IMR-90 (cell line): ENCODE results near the gene CHPF. TPM values are rescaled to one million over a fixed set of nuclear protein-coding genes. Genes with fewer than 3 reads are reported as not detected.

Source experiments
- ATAC-seq: fragments of 200-7000 bp; cut with Tn5 transposase; 2 replicates; pipeline ENCODE4 v1.9.1; 2020; ENCODE audit warnings: low read depth, mild to moderate bottlenecking, moderate library complexity
- BruUV-seq: library from RNA; stranded (reverse); fragments of 400-500 nt; replicated peaks from 2 replicates; lab custom pipeline; 2021; lab: Mats Ljungman, UMichigan
- CTCF ChIA-PET: fragments of 300-600 bp; formaldehyde crosslinking; extraction: SDS; loops from one replicate; lab custom pipeline; 2021; ENCODE audit warnings: antibody characterized with exemption; lab: Yijun Ruan, JAX
- POLR2A ChIA-PET: fragments of 300-600 bp; sonication (Branson Sonifier 250); formaldehyde crosslinking; loops from one replicate; lab custom pipeline; 2022; ENCODE audit warnings: antibody characterized with exemption; ENCODE audit not compliant: unreplicated experiment; lab: Charles Lee
- DNase-seq: peaks from one replicate; pipeline ENCODE4 v3.0.0; 2013
- H2AFZ ChIP-seq: replicated peaks from 2 replicates; pipeline ENCODE3; 2013; ENCODE audit warnings: low read length, mild to moderate bottlenecking; ENCODE audit not compliant: poor library complexity
- H2AK5ac ChIP-seq: 2 replicates; pipeline ENCODE4 v1.6.1; 2013; ENCODE audit warnings: low read depth, low read length, inconsistent platforms
- H2AK9ac ChIP-seq: replicated peaks from 2 replicates; pipeline ENCODE3; 2013; ENCODE audit warnings: mild to moderate bottlenecking, low read depth, low read length, moderate library complexity; ENCODE audit not compliant: poor library complexity
- H2BK120ac ChIP-seq: 2 replicates; pipeline ENCODE4 v1.6.1; 2013; ENCODE audit warnings: low read depth, low read length, inconsistent platforms
- H2BK15ac ChIP-seq: 3 replicates; pipeline ENCODE4 v1.6.1; 2013; ENCODE audit warnings: low read depth, low read length, inconsistent platforms
- H2BK20ac ChIP-seq: 2 replicates; pipeline ENCODE4 v1.6.1; 2013; ENCODE audit warnings: low read depth, mild to moderate bottlenecking, inconsistent platforms, low read length, moderate library complexity
- H2BK5ac ChIP-seq: 2 replicates; pipeline ENCODE4 v1.6.1; 2013; ENCODE audit warnings: mild to moderate bottlenecking, low read depth, low read length, inconsistent platforms; ENCODE audit not compliant: poor library complexity, severe bottlenecking
- H3K14ac ChIP-seq: replicated peaks from 2 replicates; pipeline ENCODE4 v1.6.1; 2013; ENCODE audit warnings: low read depth, low read length, inconsistent platforms
- H3K18ac ChIP-seq: 2 replicates; pipeline ENCODE4 v1.6.1; 2013; ENCODE audit warnings: low read depth, low read length, control low read depth
- H3K23ac ChIP-seq: 2 replicates; pipeline ENCODE4 v1.6.1; 2013; ENCODE audit warnings: low read depth, low read length, inconsistent platforms
- H3K27ac ChIP-seq: 2 replicates; pipeline ENCODE4 v1.5.1; 2013; ENCODE audit warnings: mild to moderate bottlenecking, control low read depth, low read length; ENCODE audit not compliant: insufficient read depth
- H3K27me3 ChIP-seq: 2 replicates; pipeline ENCODE4 v1.6.1; 2013; ENCODE audit warnings: low read length; ENCODE audit not compliant: control insufficient read depth, insufficient read depth
- H3K36me3 ChIP-seq: 2 replicates; pipeline ENCODE4 v1.6.1; 2013; ENCODE audit warnings: low read length, mixed read lengths; ENCODE audit not compliant: control insufficient read depth, insufficient read depth
- H3K4ac ChIP-seq: 2 replicates; pipeline ENCODE4 v1.6.1; 2013; ENCODE audit warnings: low read depth, low read length, inconsistent platforms
- H3K4me1 ChIP-seq: 2 replicates; pipeline ENCODE4 v1.6.1; 2013; ENCODE audit warnings: low read length, mixed read lengths; ENCODE audit not compliant: control insufficient read depth, insufficient read depth
- H3K4me2 ChIP-seq: 2 replicates; pipeline ENCODE4 v1.6.1; 2013; ENCODE audit warnings: low read depth, mild to moderate bottlenecking, control low read depth, low read length, moderate library complexity
- H3K4me3 ChIP-seq: 2 replicates; pipeline ENCODE4 v1.5.1; 2013; ENCODE audit warnings: low read depth, mild to moderate bottlenecking, control low read depth, low read length, moderate library complexity; ENCODE audit not compliant: insufficient read depth
- H3K56ac ChIP-seq: 2 replicates; pipeline ENCODE4 v1.6.1; 2013; ENCODE audit warnings: low read length, inconsistent platforms; ENCODE audit not compliant: insufficient read depth; ENCODE audit errors: extremely low read depth
- H3K79me1 ChIP-seq, 2 experiments: 2 replicates each; pipeline ENCODE4 v1.6.1; 2013; ENCODE audit warnings: low read length in 2 of 2, inconsistent platforms in 1 of 2, low read depth in 1 of 2
- H3K9ac ChIP-seq: 2 replicates; pipeline ENCODE4 v1.6.1; 2013; ENCODE audit warnings: low read depth, low read length, control low read depth
- H3K9me1 ChIP-seq: 2 replicates; pipeline ENCODE4 v1.6.1; 2013; ENCODE audit warnings: low read length, inconsistent platforms; ENCODE audit not compliant: insufficient read depth
- H3K9me3 ChIP-seq: 2 replicates; pipeline ENCODE4 v1.6.1; 2013; ENCODE audit warnings: low read length; ENCODE audit not compliant: control insufficient read depth, insufficient read depth
- H4K20me1 ChIP-seq: 2 replicates; pipeline ENCODE4 v1.6.1; 2013; ENCODE audit warnings: low read length, inconsistent platforms; ENCODE audit not compliant: insufficient read depth
- H4K5ac ChIP-seq: 2 replicates; pipeline ENCODE4 v1.6.1; 2013; ENCODE audit warnings: mild to moderate bottlenecking, low read depth, low read length, control low read depth
- H4K8ac ChIP-seq, 2 experiments: 2 replicates each; pipeline ENCODE4 v1.6.1; 2013; ENCODE audit warnings: low read depth in 2 of 2, low read length in 2 of 2, control low read depth in 1 of 2, inconsistent platforms in 1 of 2
- H4K91ac ChIP-seq: 2 replicates; pipeline ENCODE4 v1.6.1; 2013; ENCODE audit warnings: low read depth, low read length, inconsistent platforms; ENCODE audit not compliant: insufficient read depth
- BHLHE40 ChIP-seq: fragments of 150-350 bp; IDR thresholded peaks from 2 replicates; pipeline ENCODE4 v1.6.1; 2016; ENCODE audit warnings: mild to moderate bottlenecking, low read depth, low read length
- CEBPB ChIP-seq: IDR thresholded peaks from 2 replicates; pipeline ENCODE4 v1.6.1; 2012; ENCODE audit warnings: low read depth, low read length, improper control_type of control experiment
- CHD1 ChIP-seq: IDR thresholded peaks from 2 replicates; pipeline ENCODE4 v1.6.1; 2012; ENCODE audit warnings: low read depth, low read length, improper control_type of control experiment
- CTCF ChIP-seq: conservative IDR thresholded peaks from 2 replicates; pipeline ENCODE4 v1.5.1; 2012; ENCODE audit warnings: mild to moderate bottlenecking, low read depth, low read length, improper control_type of control experiment
- ELK1 ChIP-seq: fragments of 150-350 bp; IDR thresholded peaks from 2 replicates; pipeline ENCODE4 v1.6.1; 2016; ENCODE audit warnings: low read depth, mild to moderate bottlenecking, low read length, moderate library complexity, borderline replicate concordance
- FOS ChIP-seq: fragments of 150-350 bp; IDR thresholded peaks from 2 replicates; pipeline ENCODE4 v1.6.1; 2016; ENCODE audit warnings: low read depth, low read length
- MAFK ChIP-seq: IDR thresholded peaks from 2 replicates; pipeline ENCODE4 v1.6.1; 2012; ENCODE audit warnings: low read depth, low read length, improper control_type of control experiment
- MAZ ChIP-seq: IDR thresholded peaks from 2 replicates; pipeline ENCODE4 v1.6.1; 2012; ENCODE audit warnings: low read depth, mild to moderate bottlenecking, low read length, improper control_type of control experiment, moderate library complexity, borderline replicate concordance
- MXI1 ChIP-seq: IDR thresholded peaks from 2 replicates; pipeline ENCODE4 v1.6.1; 2012; ENCODE audit warnings: low read depth, mild to moderate bottlenecking, low read length, moderate library complexity, borderline replicate concordance
- NFE2L2 ChIP-seq: fragments of 150-350 bp; IDR thresholded peaks from 2 replicates; pipeline ENCODE4 v1.6.1; 2016; ENCODE audit warnings: low read depth, mild to moderate bottlenecking, low read length
- POLR2A ChIP-seq: IDR thresholded peaks from 2 replicates; pipeline ENCODE4 v1.6.1; 2012; ENCODE audit warnings: mild to moderate bottlenecking, low read depth, low read length
- RAD21 ChIP-seq: IDR thresholded peaks from 2 replicates; pipeline ENCODE4 v1.6.1; 2012; ENCODE audit warnings: low read length, improper control_type of control experiment
- RCOR1 ChIP-seq: IDR thresholded peaks from 2 replicates; pipeline ENCODE4 v1.6.1; 2012; ENCODE audit warnings: mild to moderate bottlenecking, low read length, improper control_type of control experiment; ENCODE audit not compliant: insufficient replicate concordance
- RFX5 ChIP-seq: IDR thresholded peaks from 2 replicates; pipeline ENCODE4 v1.8.0; 2012; ENCODE audit warnings: low read depth, mild to moderate bottlenecking, low read length, moderate library complexity
- SMC3 ChIP-seq: fragments of 150-350 bp; IDR thresholded peaks from 2 replicates; pipeline ENCODE4 v1.6.1; 2016; ENCODE audit warnings: low read depth, mild to moderate bottlenecking, antibody characterized with exemption, low read length, moderate library complexity
- USF2 ChIP-seq: fragments of 150-350 bp; IDR thresholded peaks from 2 replicates; pipeline ENCODE4 v1.6.1; 2017; ENCODE audit warnings: mild to moderate bottlenecking, antibody characterized with exemption, low read length, low read depth
- WGBS, 2 experiments: methylation state at CpG; one replicate each; pipeline versions ENCODE4 v1.1.5 to v1.1.7; 2013; ENCODE audit warnings: missing lambda C conversion rate in 2 of 2; ENCODE audit not compliant: insufficient read length in 1 of 2; ENCODE audit errors: extremely low coverage in 2 of 2; 5-methylcytosine and 5-hydroxymethylcytosine counted together
- dilution Hi-C: fragments of 300-500 bp; cut with HindIII; formaldehyde crosslinking; loops from one replicate; pipeline ENCODE4 v1.14.3; 2018; ENCODE audit warnings: low sequenced_read_pairs; ENCODE audit not compliant: unreplicated experiment
- in situ Hi-C: fragments of 300-500 bp; cut with MboI; formaldehyde crosslinking; loops from 3 replicates; pipeline ENCODE4 v1.14.3; 2019; ENCODE audit warnings: low sequenced_read_pairs, inconsistent platforms, mixed read lengths
- intact Hi-C: fragments of 100-400 bp; cut with micrococcal nuclease; formaldehyde crosslinking; loops from 2 replicates; pipeline ENCODE4 v1.10.0; 2022
- polyA plus RNA-seq, 3 experiments: library from polyadenylated mRNA; depleted of rRNA; stranded (reverse); fragments of >200 nt; gene quantifications; 2 replicates each; pipeline ENCODE4 v1.2.3, GENCODE V29; 2012; ENCODE audit warnings: low replicate concordance in 1 of 3
- total RNA-seq: library from RNA; depleted of rRNA; stranded (reverse); fragments of >200 nt; gene quantifications from 2 replicates; pipeline ENCODE4 v1.2.3, GENCODE V29; 2012

Gene CHPF
- total and polyA plus RNA-seq, 2 of the 4 experiments (the other 2 are of a cell fraction): 24.0 to 115 TPM

- Histone ChIP-seq H3K4me1 (peaks cover 9% of the 10 kb centered on the region), H2BK120ac (no peak overlapping the region), H2AK5ac (no peak overlapping the region), H3K18ac (no peak overlapping the region), H3K27me3 (no peaks in the 10 kb centered on the region), H3K9me3 (no peaks in the 10 kb centered on the region), H4K5ac (no peak overlapping the region), H3K27ac (no peak overlapping the region), H3K4me3 (no peak overlapping the region), H3K9ac (no peak overlapping the region), H4K91ac (no peak overlapping the region), H3K36me3 (peaks cover 6% of the 10 kb centered on the region), H3K9me1 (peaks cover 2% of the 10 kb centered on the region; the same call in 1 of the 2 replicates), H3K56ac (no peak overlapping the region), H3K14ac (no peak overlapping the region), H4K8ac (no peak overlapping the region), H2BK20ac (no peak overlapping the region), H3K4me2 (no peak overlapping the region), H3K79me1 (peaks cover 5 to 19% of the 10 kb centered on the region in 2 experiments; a peak in 3 of 4 replicates), H2AFZ (no peak overlapping the region), H2BK15ac (no peak overlapping the region), H2BK5ac (no peak overlapping the region), H2AK9ac (no peak overlapping the region), H4K20me1 (peaks cover 19% of the 10 kb centered on the region), H3K4ac (no peak overlapping the region), H3K23ac (no peak overlapping the region)
- no peak for ATAC-seq
- in situ Hi-C loops: no loop called here
- dilution Hi-C loops: no loop called here
- no peak for DNase-seq
- intact Hi-C loops: no loop called here
- CTCF ChIA-PET: no interaction called here
- TF ChIP-seq NFE2L2 (no peak), MXI1 (no peak), MAFK (no peak), RAD21 (no peak), MAZ (no peak), RFX5 (no peak), BHLHE40 (no peak), FOS (no peak), USF2 (no peak), POLR2A (no peak), RCOR1 (no peak), ELK1 (no peak), CHD1 (no peak), SMC3 (no peak), CTCF (no peak), CEBPB (no peak)
- POLR2A ChIA-PET: no interaction called here
- BruUV-seq: no TSS peak
- 33% methylated on average over 4 of the region's 4 CpGs; no CpG with 5 or more reads in 1 of the 2 experiments for WGBS, 2 experiments
These were observed 2.3 kb upstream of the CHPF start for GRCh38 chr2:219545943-219546352.
